Raji (cell line): ENCODE data around the gene TTC9B.

Experiments
- POLR2A ChIP-seq: IDR thresholded peaks from 2 replicates; pipeline ENCODE4 v1.6.1; 2011; ENCODE audit warnings: low read depth, low read length, control low read depth; ENCODE audit not compliant: insufficient read depth

Gene TTC9B

DNA sequence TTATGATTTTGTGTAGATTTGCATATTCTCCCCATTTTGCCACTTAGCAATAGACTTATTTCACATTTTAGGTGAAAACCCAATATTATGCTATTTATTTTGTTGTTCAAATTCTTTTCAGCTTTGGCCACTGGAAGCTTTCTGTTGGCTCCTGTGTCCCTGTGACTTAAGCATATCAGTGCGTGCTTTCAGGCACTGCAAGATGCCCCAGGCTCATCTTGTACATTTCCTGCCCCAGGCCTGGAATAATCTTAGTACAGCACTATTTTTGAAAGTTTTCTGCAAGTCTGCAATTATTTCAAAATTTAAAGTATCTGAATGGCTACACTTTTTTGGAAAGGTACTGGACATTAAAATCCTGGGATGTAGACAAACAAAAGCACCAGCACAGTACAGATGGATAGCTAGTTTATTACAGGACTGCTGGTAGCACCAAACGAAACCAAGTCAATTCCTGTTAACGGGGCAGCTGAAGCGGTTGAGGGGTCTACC, 11.8 kb upstream of the TTC9B start:
- no peak for TF ChIP-seq POLR2A

DNA sequence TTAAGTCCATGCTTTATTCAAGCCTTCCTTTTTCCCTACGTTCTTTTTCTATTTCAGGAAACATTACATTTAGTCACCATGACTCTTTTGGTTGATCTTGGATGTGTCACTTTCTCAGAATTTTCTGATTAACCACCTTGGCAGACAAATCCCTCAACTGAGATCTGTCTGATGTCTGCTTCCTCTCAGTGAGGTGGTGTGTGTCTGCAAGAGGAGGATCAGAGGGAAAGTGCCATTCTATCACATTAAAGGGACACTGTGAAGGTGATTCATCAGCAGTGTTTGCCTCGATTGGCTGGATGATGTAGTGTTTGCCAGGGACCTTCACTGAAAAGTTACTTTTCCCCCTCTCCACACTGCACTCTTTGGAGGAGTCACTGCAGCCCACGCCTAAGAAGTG, 11.3 kb upstream of the TTC9B start:
- TF ChIP-seq POLR2A, result no peak

DNA sequence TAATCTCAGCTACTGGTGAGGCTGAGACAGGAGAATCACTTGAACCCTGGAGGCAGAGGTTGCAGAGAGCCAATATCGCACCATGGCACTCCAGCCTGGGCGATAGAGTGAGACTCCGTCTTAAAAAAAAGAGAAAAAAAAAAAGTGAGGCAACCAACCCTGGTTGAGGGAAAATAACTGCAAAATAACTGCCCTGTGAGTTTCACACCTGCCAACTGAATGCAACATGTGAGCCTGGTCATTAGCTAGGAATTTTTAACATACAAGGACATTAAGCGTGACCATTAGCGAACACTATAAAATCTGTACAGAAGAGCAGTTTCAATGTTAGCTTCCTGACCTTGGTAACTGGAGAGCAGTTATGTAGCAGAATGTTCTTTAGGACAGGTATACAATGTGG, 10.7 kb upstream of the TTC9B start:
- TF ChIP-seq POLR2A, result no peak

DNA sequence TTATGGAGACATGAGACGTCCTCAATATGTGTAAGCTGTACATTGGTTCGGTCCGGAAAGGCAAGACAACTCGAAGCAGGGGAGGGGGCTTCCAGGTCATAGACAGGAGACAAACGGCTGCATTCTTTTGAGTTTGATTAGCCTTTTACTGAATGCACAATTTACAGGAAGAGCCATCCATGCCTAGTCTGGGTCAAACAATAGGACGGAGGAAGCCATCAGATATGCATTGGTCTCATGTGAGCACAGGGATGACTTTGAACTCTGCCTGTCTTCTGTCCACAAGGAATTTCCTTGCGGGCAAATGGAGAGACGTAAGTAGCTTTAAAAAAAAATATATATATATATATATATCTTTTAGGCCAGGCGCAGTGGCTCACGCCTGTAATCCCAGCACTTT, 10.2 kb upstream of the TTC9B start:
- TF ChIP-seq POLR2A, result no peak

DNA sequence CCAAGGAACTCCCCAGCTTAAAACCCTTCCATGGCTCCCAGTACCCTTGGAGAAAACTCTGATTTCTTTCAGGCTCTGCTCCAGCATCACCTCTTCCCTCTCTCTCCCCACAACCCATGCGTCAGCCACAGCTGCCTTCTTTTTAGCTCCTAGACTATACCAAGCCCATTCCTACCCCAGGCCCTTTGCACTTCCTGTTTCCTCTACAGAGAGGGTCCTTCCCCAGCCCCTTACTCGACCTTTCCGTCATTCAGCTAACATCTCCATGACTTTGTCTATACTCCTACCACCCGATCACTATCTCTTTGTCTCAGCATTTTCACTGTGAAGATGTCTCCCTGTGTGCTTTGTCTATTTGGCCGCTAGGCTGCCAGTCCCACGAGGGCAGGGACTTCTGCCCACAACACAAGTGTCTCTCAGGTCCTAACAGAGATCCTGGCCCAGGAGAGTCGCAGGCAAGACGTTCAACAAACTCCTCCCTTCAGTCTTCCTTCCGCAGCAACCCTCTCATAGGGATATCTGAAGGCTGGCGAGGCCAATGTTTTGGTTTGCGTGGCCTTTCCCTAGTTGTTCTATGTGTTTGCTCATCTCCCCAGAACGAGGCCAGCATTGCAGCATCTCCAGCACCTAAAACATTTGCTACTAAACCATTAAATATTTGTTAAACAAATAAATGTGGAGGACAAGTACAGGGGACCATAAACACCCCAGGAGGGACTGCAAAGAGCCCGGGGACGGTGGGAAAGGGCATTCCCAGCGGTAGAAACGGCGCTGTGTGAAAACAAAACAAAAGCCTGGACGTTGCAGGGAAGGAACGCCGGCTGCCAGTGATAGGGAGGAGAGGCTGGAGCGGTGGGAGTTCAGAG, 7.5 kb upstream of the TTC9B start:
- no peak for TF ChIP-seq POLR2A

DNA sequence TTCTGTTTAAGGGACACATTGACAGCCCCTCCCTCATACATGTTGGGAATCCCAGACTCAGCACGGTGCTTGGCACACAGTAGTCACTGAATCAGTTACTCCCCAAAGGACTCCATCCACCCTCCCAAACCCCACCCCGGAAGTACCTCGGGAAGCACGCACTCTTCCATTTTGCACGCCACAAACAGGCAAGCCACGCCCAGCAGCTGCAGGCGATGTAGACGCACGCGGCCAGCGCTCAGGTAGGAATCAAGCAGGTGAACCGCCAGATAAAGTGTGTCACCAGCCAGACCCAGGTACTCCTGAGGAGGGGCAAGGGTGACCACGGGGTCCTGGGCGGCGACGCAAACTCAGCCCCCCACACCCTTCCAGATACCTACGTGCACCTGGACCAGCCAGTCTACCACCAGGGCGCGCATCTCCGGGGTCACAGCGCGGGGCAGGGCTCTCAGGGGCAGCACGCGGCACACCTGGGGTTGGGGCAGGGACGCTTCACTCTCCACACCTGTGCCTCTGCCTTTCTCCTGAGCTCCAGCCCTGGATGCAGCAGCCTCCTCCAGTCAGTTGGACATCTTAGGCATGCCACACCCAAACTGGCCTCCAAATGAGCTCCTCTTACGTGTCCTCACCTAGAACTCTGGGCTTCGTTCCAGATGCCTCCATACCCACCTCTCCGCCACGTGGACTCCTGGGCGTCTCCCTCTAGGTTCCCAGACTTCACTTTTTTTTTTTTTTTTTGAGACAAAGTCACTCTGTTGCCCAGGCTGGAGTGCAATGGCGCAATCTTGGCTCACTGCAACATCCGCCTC, 6.4 kb upstream of the TTC9B start:
- no peak for TF ChIP-seq POLR2A

DNA sequence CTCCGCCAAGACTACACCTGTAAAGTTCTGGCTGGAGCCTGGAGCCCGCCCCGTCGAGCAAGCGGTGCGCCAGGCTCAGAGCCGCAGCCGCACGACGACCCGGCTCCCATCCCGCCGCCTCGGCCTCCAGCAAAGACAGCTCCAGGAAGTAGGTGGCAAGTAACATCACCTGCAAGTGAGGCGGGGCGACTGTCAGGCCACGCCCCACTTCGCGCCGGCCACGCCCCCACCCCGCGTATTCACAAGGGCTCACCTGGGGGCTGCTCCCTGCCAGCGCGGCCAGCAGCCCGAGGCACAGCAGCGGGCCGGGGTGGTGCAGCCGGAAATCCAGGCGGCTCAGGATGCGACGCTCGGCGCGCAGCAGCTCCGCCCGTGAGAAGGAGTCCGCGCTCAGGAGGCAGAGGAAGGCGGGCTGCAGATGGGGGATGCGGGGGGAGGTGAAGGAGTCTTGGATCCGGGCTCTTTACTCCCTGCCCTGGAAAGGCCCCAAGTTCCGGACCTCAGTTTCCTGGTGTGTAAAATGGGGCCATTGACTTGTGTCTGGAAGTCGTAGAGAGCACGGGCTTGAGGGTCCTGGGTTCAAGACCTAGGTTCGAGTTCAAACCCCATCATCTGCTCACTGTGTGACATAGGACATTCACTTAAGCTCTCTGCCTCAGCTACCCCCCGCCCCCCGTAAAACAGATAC, 5.1 kb upstream of the TTC9B start:
- TF ChIP-seq POLR2A, result no peak

DNA sequence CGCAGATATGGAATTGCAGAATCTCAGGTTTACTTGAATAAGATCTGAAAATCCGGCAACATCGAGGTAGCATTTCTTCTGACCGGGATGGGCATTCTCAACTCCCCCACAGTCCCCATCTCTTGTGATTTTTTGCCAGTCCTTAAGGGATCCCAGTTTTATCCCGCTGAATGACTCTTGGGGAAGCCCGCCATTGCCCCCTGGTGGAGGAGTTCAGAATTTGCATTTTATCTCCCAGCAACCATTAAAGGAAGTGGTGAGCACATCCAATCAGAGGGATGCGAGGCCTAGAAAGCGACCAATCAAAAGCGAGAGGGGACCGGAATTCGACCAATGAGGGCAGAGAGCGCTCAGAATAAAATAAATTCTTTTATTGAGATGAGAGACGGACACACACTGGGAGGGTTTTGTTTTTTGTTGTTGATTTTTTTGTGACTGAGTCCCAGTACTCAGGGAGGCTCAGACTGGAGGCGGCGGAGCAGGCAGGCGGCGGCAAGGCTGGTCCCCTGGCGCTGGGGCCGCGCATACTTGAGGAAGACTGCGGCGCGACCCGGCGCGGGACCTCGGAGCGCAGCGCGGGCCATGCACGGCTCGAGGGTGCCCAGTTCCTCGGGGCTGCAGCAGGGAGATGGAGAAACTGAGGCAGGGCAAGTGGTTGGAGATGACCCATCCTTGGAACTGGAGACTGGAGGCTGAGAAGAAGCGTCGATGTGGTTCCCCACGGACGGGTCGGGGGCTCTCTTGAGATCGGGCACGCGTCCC, 3.9 kb upstream of the TTC9B start:
- no peak for TF ChIP-seq POLR2A

DNA sequence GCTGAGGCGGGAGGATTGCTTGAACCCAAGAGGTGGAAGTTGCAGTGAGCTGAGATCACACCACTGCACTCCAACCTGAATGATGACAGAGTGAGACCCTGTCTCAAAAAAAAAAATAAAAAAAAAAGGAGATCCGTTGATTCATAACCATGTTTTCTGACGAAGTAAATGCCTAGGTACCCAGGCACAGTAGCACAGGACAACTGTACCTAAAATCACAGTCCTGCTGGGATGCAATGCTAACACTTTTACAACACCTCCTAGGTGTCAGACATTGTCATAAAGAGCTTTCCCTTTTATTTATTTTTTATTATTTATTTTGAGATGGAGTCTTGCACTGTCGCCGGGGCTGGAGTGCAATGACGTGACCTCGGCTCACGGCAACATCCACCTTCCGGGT, 2.5 kb upstream of the TTC9B start:
- TF ChIP-seq POLR2A, result no peak

DNA sequence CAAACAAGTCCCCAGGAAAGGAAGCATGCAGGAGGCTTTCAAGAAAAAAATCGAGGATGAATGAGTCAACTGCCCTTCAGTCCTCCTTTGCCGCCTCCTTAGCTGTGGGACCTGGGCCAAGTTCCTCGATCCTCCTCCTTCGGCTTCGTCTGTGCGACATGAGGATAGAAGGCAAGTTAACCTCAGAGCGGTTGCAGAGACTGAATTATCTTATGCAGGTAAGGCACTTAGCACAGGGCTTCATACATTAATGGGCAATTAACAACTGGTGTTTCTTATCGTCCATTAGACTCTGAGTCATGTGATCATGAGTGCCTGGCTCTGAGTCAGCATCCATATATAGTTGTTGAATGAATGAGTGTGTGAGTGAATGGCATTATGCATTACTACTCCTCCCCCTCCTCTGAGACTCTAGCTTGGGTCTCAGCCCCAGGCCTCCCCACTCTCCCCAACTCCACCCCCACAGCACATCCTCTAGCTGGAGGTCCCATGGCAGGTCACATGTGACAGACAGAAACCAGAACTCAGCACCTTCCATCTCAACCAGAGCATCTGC, 1.6 kb upstream of the TTC9B start:
- TF ChIP-seq POLR2A, result no peak

DNA sequence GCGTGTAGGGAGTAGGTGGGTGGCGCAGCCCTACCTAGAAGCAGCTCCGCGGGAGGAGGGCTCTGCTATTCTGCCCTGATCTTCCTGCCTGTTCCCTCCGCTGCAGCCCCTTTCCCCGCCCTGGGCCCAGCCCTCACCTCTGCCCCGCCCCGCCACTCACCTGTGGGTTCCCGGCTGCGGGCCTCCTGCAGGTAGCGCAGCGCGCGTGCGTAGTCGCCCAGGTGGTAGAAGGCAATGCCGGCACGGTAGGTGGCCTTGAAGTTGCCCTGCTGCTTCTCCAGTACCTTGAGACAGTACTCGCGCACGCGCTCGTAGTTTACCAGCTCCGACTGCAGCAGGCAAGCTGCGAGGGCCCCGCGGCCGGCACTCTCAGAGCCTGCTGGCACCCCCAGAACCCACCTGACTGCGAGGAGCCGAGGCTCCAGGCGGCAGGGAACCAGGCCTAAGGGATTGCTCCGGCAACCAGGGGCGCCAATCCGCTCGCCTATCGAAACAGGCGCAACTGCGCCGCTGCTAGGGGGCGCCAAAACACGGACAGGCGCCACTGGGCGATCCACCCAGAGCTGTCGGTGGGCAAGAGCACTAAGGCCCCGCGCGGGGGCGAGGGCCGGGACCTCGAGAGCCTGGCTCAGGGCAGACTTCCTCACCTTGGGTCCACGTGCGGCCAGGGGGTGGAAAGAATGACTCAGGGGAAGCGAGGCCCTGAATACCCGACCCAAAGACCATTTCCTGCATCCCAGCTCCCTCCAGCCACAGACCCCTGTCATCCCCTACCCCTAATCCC, 965 bp downstream of the TTC9B start:
- no peak for TF ChIP-seq POLR2A

DNA sequence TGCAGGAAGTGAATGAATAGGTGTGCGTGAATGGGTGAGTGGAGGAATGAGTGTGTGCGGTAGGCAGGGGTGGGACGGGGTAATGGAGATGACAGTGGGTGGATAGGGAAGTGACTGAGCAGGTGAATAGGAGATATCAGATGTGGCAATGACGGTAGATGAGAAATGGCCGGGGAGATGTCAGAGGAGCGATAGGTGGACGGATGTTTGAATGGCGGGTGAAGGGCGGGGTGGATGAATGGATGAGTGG, 1.5 kb downstream of the TTC9B start:
- no peak for TF ChIP-seq POLR2A

DNA sequence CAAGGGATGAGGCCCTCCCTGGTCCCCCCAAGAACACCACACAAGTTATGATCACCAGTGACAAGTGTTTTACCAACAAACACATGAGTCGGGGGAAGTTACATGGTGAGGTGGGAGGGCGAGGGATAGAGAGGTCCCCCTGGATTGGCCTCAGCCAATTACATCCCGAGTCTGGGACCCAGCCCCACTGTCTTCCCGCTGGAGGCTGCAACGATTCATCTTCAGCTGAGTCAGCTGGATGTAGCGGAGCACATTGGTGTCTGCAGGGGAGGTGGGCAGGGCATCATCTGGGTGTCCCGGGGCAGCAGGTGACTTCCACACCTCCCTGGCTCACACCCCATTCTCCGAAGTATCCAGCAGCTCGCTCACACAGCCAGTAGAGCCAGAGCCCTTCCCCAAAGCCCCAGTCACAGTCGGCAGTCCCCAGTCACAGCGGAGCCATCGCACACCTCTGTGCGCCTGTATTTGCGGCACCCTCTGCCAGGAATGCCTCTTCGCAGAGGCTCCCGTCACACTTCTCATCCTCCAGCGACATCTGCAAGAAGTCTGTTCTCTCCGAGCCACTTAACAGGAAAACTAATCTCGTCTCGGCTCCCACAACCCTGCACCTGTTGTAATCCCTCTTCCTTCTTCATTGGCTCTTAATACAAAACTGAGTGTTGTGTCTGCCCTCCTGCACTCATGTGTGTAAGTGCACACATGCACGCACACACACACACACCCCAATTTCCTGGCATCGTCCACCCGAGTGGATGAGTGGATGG, 2.0 kb downstream of the TTC9B start:
- TF ChIP-seq POLR2A, result no peak

DNA sequence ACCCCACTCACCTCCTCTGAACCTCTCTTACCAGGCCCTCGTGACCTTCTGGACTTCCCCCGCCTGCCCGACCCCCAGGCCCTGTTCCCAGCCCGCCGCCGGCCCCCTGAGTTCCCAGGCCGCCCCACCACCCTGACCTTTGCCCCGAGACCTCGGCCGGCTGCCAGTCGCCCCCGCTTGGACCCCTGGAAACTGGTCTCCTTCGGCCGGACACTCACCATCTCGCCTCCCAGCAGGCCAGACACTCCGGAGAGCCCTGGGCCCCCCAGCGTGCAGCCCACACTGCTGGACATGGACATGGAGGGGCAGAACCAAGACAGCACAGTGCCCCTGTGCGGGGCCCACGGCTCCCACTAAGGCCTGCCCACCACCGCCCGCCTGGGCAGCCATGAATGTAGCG, 3.2 kb downstream of the TTC9B start:
- TF ChIP-seq POLR2A, result no peak
